Liver (tissue), 9 donors: ENCODE data around the gene KRTAP4-3. TPM values are rescaled to one million over a fixed set of nuclear protein-coding genes. Genes with fewer than 3 reads are reported as not detected.

Source experiments
- DNase-seq: peaks from one replicate; pipeline ENCODE4 v3.0.0-alpha.2; 2017; ENCODE audit warnings: low spot score
- H3K27ac ChIP-seq, 2 donors: one replicate each; pipeline ENCODE4 v1.7.0; 2013; ENCODE audit warnings: inconsistent platforms in 2 of 2, low read length in 2 of 2, control low read depth in 1 of 2, low read depth in 1 of 2, mild to moderate bottlenecking in 1 of 2
- H3K27me3 ChIP-seq, 4 donors: one replicate each; pipeline versions ENCODE4 v1.6.1 to v1.7.0; 2013; ENCODE audit warnings: low read length in 3 of 4, inconsistent platforms in 1 of 4, mild to moderate bottlenecking in 1 of 4, moderate library complexity in 1 of 4; ENCODE audit not compliant: control insufficient read depth in 4 of 4, insufficient read depth in 4 of 4
- H3K36me3 ChIP-seq, 4 donors: one replicate each; pipeline versions ENCODE4 v1.6.1 to v1.7.0; 2013; ENCODE audit warnings: low read length in 3 of 4, mild to moderate bottlenecking in 3 of 4, low read depth in 1 of 4, moderate library complexity in 1 of 4; ENCODE audit not compliant: control insufficient read depth in 4 of 4, insufficient read depth in 3 of 4
- H3K4me1 ChIP-seq, 4 donors: one replicate each; pipeline versions ENCODE4 v1.6.1 to v1.7.0; 2013; ENCODE audit warnings: low read length in 3 of 4, mild to moderate bottlenecking in 3 of 4, moderate library complexity in 1 of 4; ENCODE audit not compliant: control insufficient read depth in 4 of 4, insufficient read depth in 4 of 4
- H3K4me3 ChIP-seq, 3 donors: one replicate each; pipeline versions ENCODE4 v1.6.1 to v1.7.0; 2013; ENCODE audit warnings: low read length in 3 of 3, control low read depth in 1 of 3, low read depth in 1 of 3, mild to moderate bottlenecking in 1 of 3
- H3K9ac ChIP-seq, 2 donors: one replicate each; pipeline ENCODE4 v1.7.0; 2013; ENCODE audit warnings: low read length in 2 of 2, mild to moderate bottlenecking in 2 of 2, moderate library complexity in 2 of 2, control low read depth in 1 of 2, low read depth in 1 of 2
- H3K9me3 ChIP-seq, 4 donors: one replicate each; pipeline versions ENCODE4 v1.6.1 to v1.7.0; 2013; ENCODE audit warnings: low read length in 3 of 4; ENCODE audit not compliant: control insufficient read depth in 4 of 4
- CTCF ChIP-seq: fragments of 150-350 bp; IDR thresholded peaks from 2 replicates; pipeline ENCODE4 v1.5.1; 2017; ENCODE audit warnings: improper control_type of control experiment, low read depth, low read length; ENCODE audit not compliant: missing input control
- EGR1 ChIP-seq, 2 donors: IDR thresholded peaks; 2 replicates each; pipeline ENCODE4 v1.6.1; 2016 to 2018; ENCODE audit warnings: antibody characterized with exemption in 2 of 2, low read depth in 2 of 2
- FOXA1 ChIP-seq: IDR thresholded peaks from 2 replicates; pipeline ENCODE4 v1.6.1; 2016; ENCODE audit warnings: antibody characterized with exemption
- FOXA2 ChIP-seq: IDR thresholded peaks from 2 replicates; pipeline ENCODE4 v1.6.1; 2016; ENCODE audit warnings: antibody characterized with exemption
- GABPA ChIP-seq, 2 donors: IDR thresholded peaks in 1 of 2; conservative IDR thresholded peaks in 1 of 2; 2 replicates each; pipeline ENCODE4 v1.6.1; 2016; ENCODE audit warnings: antibody characterized with exemption in 2 of 2, mild to moderate bottlenecking in 1 of 2, moderate library complexity in 1 of 2
- HNF4A ChIP-seq, 2 donors: conservative IDR thresholded peaks; 2 replicates each; pipeline ENCODE4 v1.6.1; 2016; ENCODE audit warnings: antibody characterized with exemption in 2 of 2, mild to moderate bottlenecking in 2 of 2
- HNF4G ChIP-seq: IDR thresholded peaks from 2 replicates; pipeline ENCODE4 v1.6.1; 2016; ENCODE audit warnings: antibody characterized with exemption
- JUND ChIP-seq, 2 donors: IDR thresholded peaks; 2 replicates each; pipeline ENCODE4 v1.6.1; 2016; ENCODE audit warnings: antibody characterized with exemption in 2 of 2
- NR2F2 ChIP-seq: IDR thresholded peaks from 2 replicates; pipeline ENCODE4 v1.6.1; 2016; ENCODE audit warnings: antibody characterized with exemption
- REST ChIP-seq: IDR thresholded peaks from 2 replicates; pipeline ENCODE4 v1.6.1; 2016; ENCODE audit warnings: antibody characterized with exemption, mild to moderate bottlenecking
- RXRA ChIP-seq, 2 donors: IDR thresholded peaks; 2 replicates each; pipeline ENCODE4 v1.6.1; 2017 to 2018; ENCODE audit warnings: antibody characterized with exemption in 2 of 2, mild to moderate bottlenecking in 1 of 2
- SP1 ChIP-seq: IDR thresholded peaks from 2 replicates; pipeline ENCODE4 v1.6.1; 2018; ENCODE audit warnings: antibody characterized with exemption, mild to moderate bottlenecking
- TAF1 ChIP-seq: conservative IDR thresholded peaks from 2 replicates; pipeline ENCODE4 v1.6.1; 2016; ENCODE audit warnings: antibody characterized with exemption, mild to moderate bottlenecking
- YY1 ChIP-seq: IDR thresholded peaks from 2 replicates; pipeline ENCODE4 v1.6.1; 2016; ENCODE audit warnings: antibody characterized with exemption, mild to moderate bottlenecking
- WGBS: extraction: QIAGEN DNeasy Blood & Tissue Kit; methylation state at CpG from one replicate; pipeline ENCODE4 v1.1.7; 2013; 5-methylcytosine and 5-hydroxymethylcytosine counted together
- polyA plus RNA-seq, 2 donors: library from polyadenylated mRNA; stranded (reverse) in 1 of 2; unstranded in 1 of 2; fragments of 200-250 nt in 1 of 2; fragments of >200 nt in 1 of 2; fragmentation: Nextera tagmentation in 1 of 2; extraction: Ambion mirVana in 1 of 2; gene quantifications; one replicate each; pipeline versions ENCODE4 v1.2.1 to v1.2.3, GENCODE V29; 2013 to 2015
- total RNA-seq, 2 donors: library from RNA; depleted of rRNA; stranded (reverse); fragments of >200 nt; gene quantifications; one replicate each; pipeline ENCODE4 v1.2.3, GENCODE V29; 2014
- TF ChIP-seq, protein P1 (sequence below): IDR thresholded peaks from 2 replicates; pipeline ENCODE4 v1.6.1; 2016; ENCODE audit warnings: antibody characterized with exemption
- TF ChIP-seq, protein P2 (sequence below): IDR thresholded peaks from 2 replicates; pipeline ENCODE4 v1.6.1; 2016; ENCODE audit warnings: antibody characterized with exemption
- donor health status: healthy.
- donor health status: healthy.
- donor health status: healthy.
- donor health status: healthy.
- donor health status: healthy.

KRTAP4-3 gene
- total and polyA plus RNA-seq, 4 donors = not detected

GRCh38 chr17:41176744-41177387 is 8.8 kb upstream of the KRTAP4-3 start:
- TF ChIP-seq, protein P1, sequence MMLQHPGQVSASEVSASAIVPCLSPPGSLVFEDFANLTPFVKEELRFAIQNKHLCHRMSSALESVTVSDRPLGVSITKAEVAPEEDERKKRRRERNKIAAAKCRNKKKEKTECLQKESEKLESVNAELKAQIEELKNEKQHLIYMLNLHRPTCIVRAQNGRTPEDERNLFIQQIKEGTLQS = no peak
- TF ChIP-seq EGR1 (IDR thresholded peaks at IDR 0.05; ENCODE audit: low read depth in 2 of 2) = no peak
- TF ChIP-seq HNF4G = no peak
- TF ChIP-seq HNF4A (conservative IDR thresholded peaks at IDR 0.05) = no peak
- no peak for TF ChIP-seq REST
- TF ChIP-seq JUND (IDR thresholded peaks at IDR 0.05) = no peak
- TF ChIP-seq NR2F2 = no peak
- no peak for TF ChIP-seq YY1
- TF ChIP-seq FOXA1 = no peak
- no peak for TF ChIP-seq FOXA2
- TF ChIP-seq TAF1 = no peak
- no peak for TF ChIP-seq CTCF
- TF ChIP-seq GABPA (IDR thresholded peaks at IDR 0.05 in 1 of 2, conservative IDR thresholded peaks at IDR 0.05 in 1 of 2) = no peak
- TF ChIP-seq SP1 = no peak
- TF ChIP-seq, protein P2, sequence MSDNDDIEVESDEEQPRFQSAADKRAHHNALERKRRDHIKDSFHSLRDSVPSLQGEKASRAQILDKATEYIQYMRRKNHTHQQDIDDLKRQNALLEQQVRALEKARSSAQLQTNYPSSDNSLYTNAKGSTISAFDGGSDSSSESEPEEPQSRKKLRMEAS = no peak
- 68% methylated on average over 3 of the region's 3 CpGs for WGBS
- no peaks in the 10 kb centered on the region for H3K9me3 ChIP-seq
- H3K27me3 ChIP-seq = no peaks in the 10 kb centered on the region
- H3K27ac ChIP-seq = no peak overlapping the region
- no peak overlapping the region for H3K9ac ChIP-seq
- no peak overlapping the region for H3K4me3 ChIP-seq
- no peaks in the 10 kb centered on the region for H3K4me1 ChIP-seq
- DNase-seq = no peak
- H3K36me3 ChIP-seq = no peaks in the 10 kb centered on the region

- TF ChIP-seq HNF4A (conservative IDR thresholded peaks at IDR 0.05) (no peak), FOXA2 (no peak), RXRA (IDR thresholded peaks at IDR 0.05) (no peak), TAF1 (no peak)
- TF ChIP-seq, protein P2 = no peak
- TF ChIP-seq, protein P1 = no peak
- DNase-seq = no peak
- H3K36me3 ChIP-seq = no peaks in the 10 kb centered on the region
- no peaks in the 10 kb centered on the region for H3K4me1 ChIP-seq
- no peak overlapping the region for H3K9ac ChIP-seq
- H3K4me3 ChIP-seq = no peak overlapping the region
- no peak overlapping the region for H3K27ac ChIP-seq
- no peaks in the 10 kb centered on the region for H3K9me3 ChIP-seq
- WGBS = 69% methylated on average over 2 of the region's 2 CpGs
- H3K27me3 ChIP-seq = no peaks in the 10 kb centered on the region
Observed at GRCh38 chr17:41171886-41172285, 3.9 kb upstream of the KRTAP4-3 start.
